Heart right ventricle (tissue), 16 donors: ENCODE data around the gene EXD3. TPM values are rescaled to one million over a fixed set of nuclear protein-coding genes. Genes with fewer than 3 reads are reported as not detected.
"Not testable (repeated sequence)": the region's sequence is repeated elsewhere in the genome, so short reads cannot be mapped to it uniquely, and the experiment has no call there.

ENCODE experiments used
- ATAC-seq, 8 donors: fragments of 200-7000 bp; cut with Tn5 transposase; one replicate each; pipeline ENCODE4 v1.9.1; 2020; ENCODE audit warnings: mild to moderate bottlenecking in 8 of 8, moderate library complexity in 8 of 8, moderate number of reproducible peaks in 1 of 8
- DNase-seq, 2 donors: peaks; one replicate each; pipeline ENCODE4 v3.0.0-alpha.2; 2020
- H3K27ac ChIP-seq, 10 donors: fragments of 200-600 bp; sonication (generic) in 2 of 10; one replicate each; pipeline versions ENCODE4 v1.5.0 to v1.8.0; 2020 to 2022; ENCODE audit warnings: mild to moderate bottlenecking in 3 of 10
- H3K27me3 ChIP-seq, 7 donors: fragments of 200-600 bp; one replicate each; pipeline ENCODE4 v1.8.0; 2021 to 2022; ENCODE audit warnings: mild to moderate bottlenecking in 2 of 7
- H3K36me3 ChIP-seq, 9 donors: fragments of 200-600 bp; sonication (generic) in 1 of 9; one replicate each; pipeline versions ENCODE4 v1.5.0 to v1.8.0; 2020 to 2022; ENCODE audit warnings: mild to moderate bottlenecking in 2 of 9
- H3K4me1 ChIP-seq, 9 donors: fragments of 200-600 bp; sonication (generic) in 1 of 9; one replicate each; pipeline versions ENCODE4 v1.5.0 to v1.8.0; 2020 to 2022; ENCODE audit warnings: mild to moderate bottlenecking in 4 of 9
- H3K4me3 ChIP-seq, 10 donors: fragments of 200-600 bp; sonication (generic) in 2 of 10; one replicate each; pipeline versions ENCODE4 v1.5.0 to v1.8.0; 2020 to 2022; ENCODE audit warnings: mild to moderate bottlenecking in 7 of 10, moderate library complexity in 2 of 10
- H3K9me3 ChIP-seq, 11 donors: fragments of 200-600 bp in 10 of 11; sonication (generic) in 2 of 11; one replicate each; pipeline versions ENCODE4 v1.5.0 to v1.8.0; 2013 to 2022; ENCODE audit warnings: mild to moderate bottlenecking in 2 of 11, control low read depth in 1 of 11, moderate library complexity in 1 of 11
- CTCF ChIP-seq, 9 donors: fragments of 200-600 bp; sonication (generic) in 2 of 9; IDR thresholded peaks; one replicate each; pipeline versions ENCODE4 v1.5.0 to v1.8.0; 2021 to 2022; ENCODE audit warnings: antibody characterized with exemption in 9 of 9, mild to moderate bottlenecking in 5 of 9, moderate library complexity in 1 of 9
- WGBS, 2 donors: extraction: QIAGEN DNeasy Blood & Tissue Kit; methylation state at CpG; one replicate each; pipeline ENCODE4 v1.1.7; 2013; ENCODE audit warnings: inconsistent platforms in 1 of 2; 5-methylcytosine and 5-hydroxymethylcytosine counted together
- intact Hi-C, 10 donors: fragments of 100-400 bp; cut with DNase I; formaldehyde crosslinking; loops; one replicate each; pipeline versions ENCODE4 v1.11.1 to v1.14.2; 2022
- polyA plus RNA-seq, 2 donors: library from polyadenylated mRNA; stranded (reverse); fragments of 200-250 nt; gene quantifications; one replicate each; pipeline ENCODE4 v1.2.3, GENCODE V29; 2013
- total RNA-seq, 10 donors: library from RNA; stranded (reverse); fragmentation: NEBNext Ultra II Directional in 3 of 10; extraction: Animal tissue kit (Norgen Biotek cat#: 25700) in 3 of 10; gene quantifications; one replicate each; pipeline versions ENCODE4 v1.2.1 to v1.2.4, GENCODE V29; 2021 to 2023
- donor health status: Arrhythmogenic right ventricular cardiomyopathy.
- donor health status: ischemic (EF 13 %, LVEDD 7.1; RV severe dilation, severe dysfunction).
- donor health status: healthy with polysubstance abuse.
- donor health status: DM: no; HTN: yes; CAD: no.
- donor health status: DM: no; HTN: no; CAD: no.
- donor health status: ischemic (EF 25% LVEDD 6.9; RV normal size, moderate dysfunction).
- donor health status: ischemic (EF 25% LVEDD 5.7; RV mildly dilated, moderate dysfunction).
- donor health status: healthy.
- donor health status: DM: yes; HTN: yes; CAD: no.
- donor health status: Ischemic cardiomyopathy.
- donor health status: ischemic (EF 35%, LVEDD 5.7; RV mildly dilated, moderate dysfunction).
- donor health status: nonischemic (EF 11% LVEDD 7.7; RV severe dilation, severe dysfunction).
- donor health status: DM: yes; HTN: yes; CAD: no.
- donor health status: PGD.
- donor health status: ischemic (EF 29% LVEDD 5.4; RV normal size, mild dysfunction).
- donor health status: nonischemic (EF 23%, LVEDD 6.1; RV moderate dilation, normal function).

EXD3 gene
- total and polyA plus RNA-seq, 12 donors = 5.8 to 33.0 (median 9.2) TPM

- H3K9me3 ChIP-seq, H3K27ac ChIP-seq, H3K36me3 ChIP-seq, H3K27me3 ChIP-seq, H3K4me3 ChIP-seq, H3K4me1 ChIP-seq, DNase-seq, intact Hi-C loops, ATAC-seq: not testable (repeated sequence)
- peak in 1 of 9 donors; percentile 10 for TF ChIP-seq CTCF (IDR thresholded peaks at IDR 0.05)
- WGBS, 2 donors = 82% methylated on average over 8 of the region's 8 CpGs
These were observed 95.1 kb downstream of the EXD3 start for GRCh38 chr9:137327641-137328550.

GRCh38 chr9:137326445-137327065 lies 96.4 kb downstream of the EXD3 start:
- intact Hi-C loops = no loop called here
- H3K9me3 ChIP-seq = no peaks in the 10 kb centered on the region
- H3K4me1 ChIP-seq = peaks cover 0 to 6% (median 4%) of the 10 kb centered on the region in 9 donors
- WGBS, 2 donors = 85 to 89% methylated on average over 19 of the region's 19 CpGs
- ATAC-seq (peak in 1 of 8 donors; percentile 25), DNase-seq (no peak)
- H3K36me3 ChIP-seq = no peaks in the 10 kb centered on the region
- H3K27me3 ChIP-seq = peaks cover 0 to 3% (median 0%) of the 10 kb centered on the region in 7 donors
- H3K27ac ChIP-seq = peak overlapping the region in 1 of 10 donors; percentile 50
- H3K4me3 ChIP-seq = no peak overlapping the region
- no peak for TF ChIP-seq CTCF (IDR thresholded peaks at IDR 0.05)

GRCh38 chr9:137325799-137326198 lies 97.2 kb downstream of the EXD3 start:
- ATAC-seq = no peak
- Histone ChIP-seq H3K4me3 (no peak overlapping the region), H3K9me3 (no peaks in the 10 kb centered on the region), H3K4me1 (peaks cover under 1 to 13% (median 11%) of the 10 kb centered on the region in 9 donors), H3K27ac (no peak overlapping the region), H3K27me3 (peaks cover 0 to 3% (median 0%) of the 10 kb centered on the region in 7 donors), H3K36me3 (no peaks in the 10 kb centered on the region)
- WGBS, 2 donors = 95% methylated on average over 12 of the region's 12 CpGs
- no peak for TF ChIP-seq CTCF (IDR thresholded peaks at IDR 0.05)
- intact Hi-C loops = no loop called here
- no peak for DNase-seq

GRCh38 chr9:137325124-137325523 lies 97.8 kb downstream of the EXD3 start:
- H3K27ac ChIP-seq = no peak overlapping the region
- H3K27me3 ChIP-seq = peaks cover 0 to 3% (median 0%) of the 10 kb centered on the region in 7 donors
- DNase-seq (no peak), ATAC-seq (no peak)
- H3K36me3 ChIP-seq = no peaks in the 10 kb centered on the region
- H3K4me1 ChIP-seq = peaks cover 7 to 19% (median 18%) of the 10 kb centered on the region in 9 donors
- H3K4me3 ChIP-seq = no peak overlapping the region
- WGBS, 2 donors = 95 to 96% methylated on average over 10 of the region's 10 CpGs
- intact Hi-C loops = no loop called here
- no peaks in the 10 kb centered on the region for H3K9me3 ChIP-seq
- TF ChIP-seq CTCF (IDR thresholded peaks at IDR 0.05) = no peak
